Mucosa of gallbladder (tissue), 1 donor: Measurements from ENCODE around the gene MCM8. TPM values are rescaled to one million over a fixed set of nuclear protein-coding genes. Genes with fewer than 3 reads are reported as not detected.

Source experiments
- DNase-seq: peaks from one replicate; pipeline ENCODE4 v3.0.0-alpha.2; 2020; ENCODE audit warnings: low spot score
- total RNA-seq: library from RNA; stranded (reverse); gene quantifications from one replicate; pipeline ENCODE4 v1.2.1, GENCODE V29; 2021
- donor health status: DM: no; HTN: no; CAD: no.

The MCM8 gene
- total RNA-seq, 1 donor from 2014 or later = 4.1 TPM

DNA sequence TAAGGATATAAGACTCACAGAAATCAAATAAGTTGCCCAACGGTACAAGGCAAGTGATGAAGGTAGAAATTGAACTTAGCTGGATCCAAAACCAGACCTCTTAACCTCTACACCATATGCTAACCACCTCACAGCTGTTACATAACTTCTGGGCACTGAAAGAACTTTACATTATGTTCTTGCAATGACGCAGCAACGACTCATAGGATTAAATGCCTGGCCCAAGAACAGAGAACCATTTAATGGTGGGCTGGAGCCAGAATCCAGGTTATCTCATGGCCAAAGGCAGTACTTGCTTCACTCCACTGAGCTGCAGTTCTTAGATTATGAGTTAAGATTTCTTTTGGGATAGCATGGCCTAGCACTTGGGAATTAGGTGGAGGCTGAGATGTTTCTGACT is 4.5 kb upstream of the MCM8 start:
- DNase-seq = no peak

DNA sequence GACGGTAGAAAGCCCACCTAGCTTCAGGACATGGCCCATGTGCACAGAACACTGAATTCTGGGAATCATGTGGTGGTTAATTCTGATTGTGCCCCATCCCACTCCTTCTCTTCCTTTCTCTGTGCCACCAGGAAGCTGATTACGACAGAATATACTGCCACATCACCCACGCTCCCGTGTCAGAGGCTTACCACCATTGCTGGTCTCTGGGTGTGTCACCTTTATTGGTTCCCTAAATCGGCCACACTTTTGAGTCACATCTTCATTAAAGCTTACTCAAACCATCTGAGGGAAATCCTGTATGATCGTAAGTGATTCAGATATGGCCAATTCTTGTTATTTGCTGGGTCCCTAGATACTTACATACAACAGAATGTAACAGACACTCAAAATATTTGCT is 3.2 kb upstream of the MCM8 start:
- no peak for DNase-seq

DNA sequence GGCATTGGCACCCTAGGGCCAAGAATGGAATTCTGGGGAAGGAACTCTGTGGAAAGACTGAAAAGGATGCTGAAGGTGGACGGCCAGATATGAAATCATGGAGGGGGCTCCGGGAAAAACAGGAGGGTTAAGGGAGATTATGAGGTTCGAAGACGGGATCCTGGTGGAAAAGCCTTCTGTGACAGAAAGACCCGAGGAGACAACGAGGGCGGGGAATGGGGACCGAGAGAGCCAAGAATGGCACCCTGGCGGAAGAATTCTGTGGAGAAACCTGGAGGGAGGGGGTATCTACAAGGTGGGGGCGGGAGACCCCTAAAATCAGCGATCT is 545 bp upstream of the MCM8 start:
- DNase-seq = no peak

DNA sequence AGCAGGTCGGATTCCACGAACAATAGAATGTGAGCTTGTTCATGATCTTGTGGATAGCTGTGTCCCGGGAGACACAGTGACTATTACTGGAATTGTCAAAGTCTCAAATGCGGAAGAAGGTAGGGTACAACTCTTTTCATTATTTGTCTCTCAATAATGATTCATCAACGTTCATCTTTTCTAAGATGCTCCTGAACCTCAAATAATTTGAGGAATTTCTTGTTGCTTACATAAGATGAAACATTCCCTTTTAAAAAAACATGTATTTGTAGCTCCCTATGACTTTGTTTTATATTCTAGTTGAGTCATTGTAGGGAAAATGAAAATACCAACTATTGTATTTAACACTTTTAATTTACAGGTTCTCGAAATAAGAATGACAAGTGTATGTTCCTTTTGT is 17.0 kb downstream of the MCM8 start:
- no peak for DNase-seq

DNA sequence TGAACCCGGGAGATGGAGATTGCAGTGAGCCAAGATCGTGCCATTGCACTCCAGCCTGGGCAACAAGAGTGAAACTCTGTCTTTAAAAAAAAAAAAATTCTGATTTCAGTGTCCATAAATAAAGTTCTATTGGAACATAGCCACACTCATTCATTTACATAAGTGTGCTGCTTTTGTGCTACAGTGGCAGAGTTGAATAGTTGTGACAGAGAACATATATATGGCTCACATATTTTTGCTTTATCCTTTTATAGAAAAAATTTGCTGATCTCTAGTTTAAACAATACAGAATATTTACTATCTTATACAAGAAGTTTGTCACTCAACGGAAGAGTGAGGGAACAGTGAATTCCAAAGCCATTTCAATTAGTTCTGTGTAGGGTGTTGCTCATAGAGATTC is 18.0 kb downstream of the MCM8 start:
- no peak for DNase-seq

DNA sequence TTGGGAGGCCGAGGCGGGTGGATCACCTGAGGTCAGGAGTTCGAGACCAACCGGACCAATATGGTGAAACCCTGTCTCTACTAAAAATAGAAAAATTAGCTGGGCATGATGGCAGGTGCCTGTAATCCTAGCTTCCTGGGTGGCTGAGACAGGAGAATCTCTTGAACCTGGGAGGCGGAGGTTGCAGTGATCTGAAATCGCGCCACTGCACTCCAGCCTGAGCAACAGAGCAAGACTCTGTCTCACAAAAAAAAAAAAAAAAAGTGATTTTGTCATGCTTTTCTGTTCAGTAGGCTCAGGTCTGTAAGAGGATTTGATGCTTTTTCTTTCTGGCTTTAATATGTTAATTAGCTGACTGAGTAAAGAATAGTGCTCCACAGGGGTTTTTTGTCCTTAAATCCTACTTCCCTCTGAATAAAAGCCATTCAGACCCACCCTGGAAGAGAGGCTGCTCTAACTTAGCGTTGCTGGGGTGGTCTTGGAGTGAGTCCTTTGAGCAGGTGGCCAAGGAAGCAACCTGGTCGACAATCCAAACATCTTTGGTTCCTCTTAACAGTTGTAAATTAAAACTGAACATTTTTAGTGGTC is 19.0 kb downstream of the MCM8 start:
- no peak for DNase-seq

DNA sequence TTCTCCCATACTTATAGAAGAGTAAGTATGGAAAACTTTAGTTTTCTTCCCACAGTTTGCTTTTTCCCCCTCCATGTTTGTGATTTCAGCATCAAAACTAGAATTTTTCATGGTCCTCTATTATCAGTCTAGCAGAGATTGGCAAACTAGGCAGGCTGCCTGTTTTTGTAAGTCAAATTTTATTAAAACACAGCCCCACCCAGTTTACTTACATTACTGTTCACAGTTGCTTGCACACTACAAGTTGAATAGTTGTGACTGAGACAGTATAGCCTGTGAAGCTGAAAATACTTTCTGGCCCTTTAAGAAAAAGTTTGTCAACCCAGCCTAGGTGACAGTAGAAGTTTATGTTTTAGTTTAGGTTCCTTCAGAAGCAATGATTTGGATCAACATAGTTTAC is 19.5 kb downstream of the MCM8 start:
- no peak for DNase-seq

- DNase-seq = no peak
These were observed 19.9 kb downstream of the MCM8 start for GRCh38 chr20:5970381-5970780.

DNA sequence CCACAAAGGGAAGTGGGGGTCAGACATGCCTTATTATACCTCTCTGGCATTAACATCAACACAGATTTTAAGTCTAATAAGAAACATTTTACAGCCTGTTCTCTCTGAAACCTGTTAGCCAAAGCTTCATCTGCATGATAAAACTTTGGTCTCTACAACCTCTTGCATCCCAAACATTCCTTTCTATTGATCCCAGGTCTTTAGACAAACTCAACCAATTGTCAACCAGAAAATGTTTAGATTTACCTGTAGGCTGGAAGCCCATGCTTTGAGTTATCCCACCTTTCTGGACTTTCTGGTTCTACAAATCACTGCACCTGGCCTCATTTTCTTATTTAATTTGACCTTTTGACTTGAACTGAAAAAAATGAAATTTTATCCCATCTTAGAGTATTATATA is 20.8 kb downstream of the MCM8 start:
- DNase-seq = no peak

GRCh38 chr20:5973172-5973571 is 22.7 kb downstream of the MCM8 start:
- no peak for DNase-seq

- no peak for DNase-seq
These were observed 23.5 kb downstream of the MCM8 start for GRCh38 chr20:5973971-5974370.

DNA sequence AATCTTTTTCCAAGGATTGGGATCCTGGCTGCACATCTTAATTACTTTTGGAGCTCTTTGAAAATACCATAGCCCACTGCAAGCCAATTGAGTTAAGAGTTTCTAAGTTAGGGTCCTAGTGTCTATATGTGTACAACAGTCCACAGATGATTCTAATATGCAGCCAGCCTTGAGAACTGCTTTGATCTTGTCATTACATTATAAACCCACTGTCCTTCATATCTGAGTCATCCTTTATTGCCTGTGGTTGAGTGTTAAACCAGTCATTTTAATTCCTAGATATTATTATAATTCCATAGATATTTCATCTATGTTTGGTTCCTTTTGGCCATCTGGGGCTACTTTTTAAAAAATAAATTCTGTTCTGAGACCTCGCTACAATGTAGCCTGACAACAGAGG is 24.1 kb downstream of the MCM8 start:
- DNase-seq = no peak

- no peak for DNase-seq
These were observed 25.3 kb downstream of the MCM8 start for GRCh38 chr20:5975778-5976177.

GRCh38 chr20:5977223-5977622 is 26.8 kb downstream of the MCM8 start:
- no peak for DNase-seq

DNA sequence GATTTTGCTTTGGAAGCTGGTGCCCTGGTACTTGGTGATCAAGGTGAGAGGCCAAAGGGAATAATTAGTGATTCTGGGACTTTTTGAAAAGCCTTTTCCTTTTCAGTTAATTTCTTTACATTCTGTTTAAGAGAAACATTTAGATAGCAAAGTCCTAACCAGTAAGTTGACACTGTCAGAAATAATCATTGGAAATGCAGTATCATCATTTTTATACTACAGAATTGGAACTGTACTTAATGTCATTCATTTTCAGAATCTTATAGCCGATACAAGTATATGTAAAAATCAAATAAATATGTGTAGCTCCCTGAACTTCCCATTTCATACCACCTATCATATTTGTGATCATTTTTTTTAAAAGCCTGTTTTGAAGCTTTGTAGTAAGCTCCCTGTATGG is 27.5 kb downstream of the MCM8 start:
- DNase-seq = no peak

- no peak for DNase-seq
These were observed 29.3 kb downstream of the MCM8 start for GRCh38 chr20:5979801-5980200.

DNA sequence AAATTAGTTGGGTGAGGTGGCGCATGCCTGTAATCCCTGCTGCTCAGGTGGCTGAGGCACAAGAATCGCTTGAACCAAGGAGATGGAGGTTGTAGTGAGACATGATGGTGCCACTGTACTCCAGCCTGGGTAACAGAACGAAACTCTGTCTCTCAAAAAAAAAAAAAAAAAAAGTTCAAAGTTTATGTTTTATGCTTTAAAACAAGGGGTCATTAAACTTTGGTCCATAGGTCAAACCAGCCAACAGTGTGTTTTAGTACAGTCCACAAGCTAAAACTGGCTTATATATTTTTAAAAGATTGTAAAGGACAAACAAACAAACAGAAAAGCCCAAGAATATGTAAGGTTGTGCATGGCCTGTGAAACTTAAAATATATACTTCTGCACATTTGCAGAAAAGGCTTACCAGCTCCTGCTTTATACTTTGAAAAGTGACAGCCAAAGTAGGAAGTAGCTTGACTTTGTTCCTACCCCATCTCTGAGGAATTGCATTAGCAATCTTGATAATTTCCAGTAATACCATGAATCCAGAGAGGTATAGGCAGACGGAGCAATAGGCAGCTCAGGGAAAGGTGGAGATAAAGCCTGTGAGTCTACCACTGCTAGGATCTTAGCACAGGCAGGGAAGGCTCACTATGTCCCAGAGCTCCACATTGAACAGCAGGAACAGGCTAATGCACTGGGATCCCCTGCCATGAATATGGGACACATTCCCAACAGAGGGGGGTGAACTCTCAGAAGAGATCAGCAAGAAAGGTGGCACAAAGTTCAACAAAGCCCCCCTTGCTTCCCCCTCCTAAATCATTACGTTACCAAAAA is 30.5 kb downstream of the MCM8 start:
- no peak for DNase-seq

DNA sequence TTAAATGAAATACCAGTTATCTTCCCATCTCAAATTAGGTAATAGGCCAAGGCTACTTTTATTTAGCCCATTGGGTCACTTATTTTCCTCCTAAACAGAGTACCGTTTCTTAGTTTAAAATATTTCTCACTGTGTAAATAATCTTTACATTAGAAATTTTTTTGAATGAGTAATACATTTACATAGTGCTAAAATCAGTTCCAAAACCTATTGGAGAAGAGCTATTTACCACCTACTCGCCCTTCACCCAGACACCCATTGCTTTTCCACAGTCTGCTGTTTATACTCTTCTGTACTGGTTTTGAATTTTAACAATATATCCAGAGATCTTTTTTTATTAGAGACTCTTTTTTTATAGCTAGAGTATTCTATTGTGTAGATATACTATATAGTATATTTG is 36.9 kb downstream of the MCM8 start:
- no peak for DNase-seq

- DNase-seq = no peak
These were observed 39.1 kb downstream of the MCM8 start for GRCh38 chr20:5989539-5989938.

- DNase-seq = no peak
These were observed 40.5 kb downstream of the MCM8 start for GRCh38 chr20:5990946-5991345.

GRCh38 chr20:5991623-5992441 is 41.4 kb downstream of the MCM8 start:
- no peak for DNase-seq

GRCh38 chr20:5996765-5997164 is 46.3 kb downstream of the MCM8 start:
- DNase-seq = no peak

GRCh38 chr20:5999783-6000182 is 49.3 kb downstream of the MCM8 start:
- DNase-seq = no peak
